ENCODE measurements around the gene C14orf132. TPM values are rescaled to one million over a fixed set of nuclear protein-coding genes. Genes with fewer than 3 reads are reported as not detected.

The C14orf132 gene
- total and polyA plus RNA-seq, 9 of the 15 experiments (the other 6 are each of a cell fraction or from before 2014, with no cell fraction given), result not detected

DNA sequence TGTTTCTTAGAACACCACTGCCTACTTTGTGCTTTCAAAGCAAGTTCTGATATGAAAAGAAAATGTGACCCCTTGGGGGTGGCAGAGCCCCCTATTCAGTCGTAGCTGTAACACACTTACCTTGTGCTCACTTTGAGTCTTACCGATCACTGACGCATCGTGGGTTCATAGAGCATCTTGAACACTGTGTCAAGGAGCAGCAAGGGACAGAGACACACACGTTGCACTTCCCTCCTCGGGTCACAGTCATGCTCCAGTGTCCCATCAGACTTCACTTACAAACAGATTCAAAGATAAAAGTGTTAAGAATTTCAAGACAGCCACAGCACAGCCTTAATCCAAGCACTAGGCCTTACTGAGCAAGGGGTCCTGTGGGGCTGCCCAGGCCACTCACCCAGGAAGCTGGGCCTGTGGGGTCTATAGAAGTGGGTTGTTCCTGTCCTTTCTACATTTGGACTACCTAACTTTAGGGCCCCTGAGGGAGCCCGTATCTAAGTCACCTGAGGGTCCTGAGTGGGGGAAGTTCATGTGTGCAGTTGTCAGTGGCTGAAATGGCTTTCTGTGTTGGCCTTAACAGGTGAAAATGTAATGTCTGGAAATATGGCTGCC lies 90.1 kb downstream of the C14orf132 start (continued):
- TF ChIP-seq, protein P1, sequence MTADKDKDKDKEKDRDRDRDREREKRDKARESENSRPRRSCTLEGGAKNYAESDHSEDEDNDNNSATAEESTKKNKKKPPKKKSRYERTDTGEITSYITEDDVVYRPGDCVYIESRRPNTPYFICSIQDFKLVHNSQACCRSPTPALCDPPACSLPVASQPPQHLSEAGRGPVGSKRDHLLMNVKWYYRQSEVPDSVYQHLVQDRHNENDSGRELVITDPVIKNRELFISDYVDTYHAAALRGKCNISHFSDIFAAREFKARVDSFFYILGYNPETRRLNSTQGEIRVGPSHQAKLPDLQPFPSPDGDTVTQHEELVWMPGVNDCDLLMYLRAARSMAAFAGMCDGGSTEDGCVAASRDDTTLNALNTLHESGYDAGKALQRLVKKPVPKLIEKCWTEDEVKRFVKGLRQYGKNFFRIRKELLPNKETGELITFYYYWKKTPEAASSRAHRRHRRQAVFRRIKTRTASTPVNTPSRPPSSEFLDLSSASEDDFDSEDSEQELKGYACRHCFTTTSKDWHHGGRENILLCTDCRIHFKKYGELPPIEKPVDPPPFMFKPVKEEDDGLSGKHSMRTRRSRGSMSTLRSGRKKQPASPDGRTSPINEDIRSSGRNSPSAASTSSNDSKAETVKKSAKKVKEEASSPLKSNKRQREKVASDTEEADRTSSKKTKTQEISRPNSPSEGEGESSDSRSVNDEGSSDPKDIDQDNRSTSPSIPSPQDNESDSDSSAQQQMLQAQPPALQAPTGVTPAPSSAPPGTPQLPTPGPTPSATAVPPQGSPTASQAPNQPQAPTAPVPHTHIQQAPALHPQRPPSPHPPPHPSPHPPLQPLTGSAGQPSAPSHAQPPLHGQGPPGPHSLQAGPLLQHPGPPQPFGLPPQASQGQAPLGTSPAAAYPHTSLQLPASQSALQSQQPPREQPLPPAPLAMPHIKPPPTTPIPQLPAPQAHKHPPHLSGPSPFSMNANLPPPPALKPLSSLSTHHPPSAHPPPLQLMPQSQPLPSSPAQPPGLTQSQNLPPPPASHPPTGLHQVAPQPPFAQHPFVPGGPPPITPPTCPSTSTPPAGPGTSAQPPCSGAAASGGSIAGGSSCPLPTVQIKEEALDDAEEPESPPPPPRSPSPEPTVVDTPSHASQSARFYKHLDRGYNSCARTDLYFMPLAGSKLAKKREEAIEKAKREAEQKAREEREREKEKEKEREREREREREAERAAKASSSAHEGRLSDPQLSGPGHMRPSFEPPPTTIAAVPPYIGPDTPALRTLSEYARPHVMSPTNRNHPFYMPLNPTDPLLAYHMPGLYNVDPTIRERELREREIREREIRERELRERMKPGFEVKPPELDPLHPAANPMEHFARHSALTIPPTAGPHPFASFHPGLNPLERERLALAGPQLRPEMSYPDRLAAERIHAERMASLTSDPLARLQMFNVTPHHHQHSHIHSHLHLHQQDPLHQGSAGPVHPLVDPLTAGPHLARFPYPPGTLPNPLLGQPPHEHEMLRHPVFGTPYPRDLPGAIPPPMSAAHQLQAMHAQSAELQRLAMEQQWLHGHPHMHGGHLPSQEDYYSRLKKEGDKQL (CRISPR knock-in tag; IDR thresholded peaks at IDR 0.05; ENCODE audit: borderline replicate concordance), result no peak
- TF ChIP-seq GABPB1 (CRISPR knock-in tag; IDR thresholded peaks at IDR 0.05) (no peak), ZNF232 (CRISPR knock-in tag; IDR thresholded peaks at IDR 0.05) (no peak), HSF4 (CRISPR knock-in tag; IDR thresholded peaks at IDR 0.05; ENCODE audit: borderline replicate concordance) (no peak), PHTF2 (CRISPR knock-in tag; IDR thresholded peaks at IDR 0.05) (no peak)
- TF ChIP-seq, protein P2, sequence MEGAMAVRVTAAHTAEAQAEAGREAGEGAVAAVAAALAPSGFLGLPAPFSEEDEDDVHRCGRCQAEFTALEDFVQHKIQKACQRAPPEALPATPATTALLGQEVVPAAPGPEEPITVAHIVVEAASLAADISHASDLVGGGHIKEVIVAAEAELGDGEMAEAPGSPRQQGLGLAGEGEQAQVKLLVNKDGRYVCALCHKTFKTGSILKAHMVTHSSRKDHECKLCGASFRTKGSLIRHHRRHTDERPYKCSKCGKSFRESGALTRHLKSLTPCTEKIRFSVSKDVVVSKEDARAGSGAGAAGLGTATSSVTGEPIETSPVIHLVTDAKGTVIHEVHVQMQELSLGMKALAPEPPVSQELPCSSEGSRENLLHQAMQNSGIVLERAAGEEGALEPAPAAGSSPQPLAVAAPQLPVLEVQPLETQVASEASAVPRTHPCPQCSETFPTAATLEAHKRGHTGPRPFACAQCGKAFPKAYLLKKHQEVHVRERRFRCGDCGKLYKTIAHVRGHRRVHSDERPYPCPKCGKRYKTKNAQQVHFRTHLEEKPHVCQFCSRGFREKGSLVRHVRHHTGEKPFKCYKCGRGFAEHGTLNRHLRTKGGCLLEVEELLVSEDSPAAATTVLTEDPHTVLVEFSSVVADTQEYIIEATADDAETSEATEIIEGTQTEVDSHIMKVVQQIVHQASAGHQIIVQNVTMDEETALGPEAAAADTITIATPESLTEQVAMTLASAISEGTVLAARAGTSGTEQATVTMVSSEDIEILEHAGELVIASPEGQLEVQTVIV (CRISPR knock-in tag; IDR thresholded peaks at IDR 0.05; ENCODE audit: borderline replicate concordance), result no peak
